Endothelial cell (in vitro differentiated cells): ENCODE results near the gene ATP2B1. TPM values are rescaled to one million over a fixed set of nuclear protein-coding genes. Genes with fewer than 3 reads are reported as not detected.
A peak's percentile ranks its signal among the peaks of the same experiment; 100 is the strongest.
"Not testable (repeated sequence)": the region's sequence is repeated elsewhere in the genome, so short reads cannot be mapped to it uniquely, and the experiment has no call there.

Experiments used
- DNase-seq: peaks from one replicate; pipeline ENCODE4 v3.0.0; 2021; ENCODE audit warnings: low spot score
- H3K27ac Mint-ChIP-seq: one replicate; pipeline ENCODE4 v1.8.0; 2021; ENCODE audit warnings: mixed read lengths, inconsistent platforms; ENCODE audit not compliant: unreplicated experiment
- H3K27me3 Mint-ChIP-seq: one replicate; pipeline ENCODE4 v1.8.0; 2021; ENCODE audit warnings: mild to moderate bottlenecking, moderate library complexity, mixed read lengths, inconsistent platforms; ENCODE audit not compliant: unreplicated experiment
- H3K36me3 Mint-ChIP-seq: one replicate; pipeline ENCODE4 v1.8.0; 2021; ENCODE audit warnings: mild to moderate bottlenecking, low read depth, mixed read lengths, inconsistent platforms; ENCODE audit not compliant: unreplicated experiment
- H3K4me1 Mint-ChIP-seq: one replicate; pipeline ENCODE4 v1.8.0; 2021; ENCODE audit warnings: mild to moderate bottlenecking, mixed read lengths, inconsistent platforms; ENCODE audit not compliant: unreplicated experiment
- H3K4me3 Mint-ChIP-seq: one replicate; pipeline ENCODE4 v1.8.0; 2021; ENCODE audit warnings: mild to moderate bottlenecking, mixed read lengths, inconsistent platforms; ENCODE audit not compliant: unreplicated experiment
- H3K9me3 Mint-ChIP-seq: one replicate; pipeline ENCODE4 v1.8.0; 2021; ENCODE audit warnings: mixed read lengths, inconsistent platforms; ENCODE audit not compliant: unreplicated experiment
- CTCF ChIP-seq: fragments of 200-600 bp; sonication (generic); IDR thresholded peaks from one replicate; pipeline ENCODE4 v1.5.0; 2021; ENCODE audit warnings: antibody characterized with exemption; ENCODE audit not compliant: unreplicated experiment
- long read RNA-seq: library from polyadenylated mRNA; unstranded; transcript quantifications from one replicate; pipeline ENCODE4 v2.0.0, GENCODE V29; 2020; ENCODE audit not compliant: unreplicated experiment
- total RNA-seq: library from RNA; stranded (reverse); fragmentation: NEBNext Ultra II Directional; extraction: Animal tissue kit (Norgen Biotek cat#: 25700); gene quantifications from one replicate; pipeline ENCODE4 v1.2.1, GENCODE V29; 2021; ENCODE audit not compliant: unreplicated experiment

Gene ATP2B1
- total RNA-seq: 33.0 TPM
- long read RNA-seq, partial matches to known transcripts: 24 of 26 reads
- long read RNA-seq, other reads (novel, unspliced or antisense): 1 of 26 reads

DNA sequence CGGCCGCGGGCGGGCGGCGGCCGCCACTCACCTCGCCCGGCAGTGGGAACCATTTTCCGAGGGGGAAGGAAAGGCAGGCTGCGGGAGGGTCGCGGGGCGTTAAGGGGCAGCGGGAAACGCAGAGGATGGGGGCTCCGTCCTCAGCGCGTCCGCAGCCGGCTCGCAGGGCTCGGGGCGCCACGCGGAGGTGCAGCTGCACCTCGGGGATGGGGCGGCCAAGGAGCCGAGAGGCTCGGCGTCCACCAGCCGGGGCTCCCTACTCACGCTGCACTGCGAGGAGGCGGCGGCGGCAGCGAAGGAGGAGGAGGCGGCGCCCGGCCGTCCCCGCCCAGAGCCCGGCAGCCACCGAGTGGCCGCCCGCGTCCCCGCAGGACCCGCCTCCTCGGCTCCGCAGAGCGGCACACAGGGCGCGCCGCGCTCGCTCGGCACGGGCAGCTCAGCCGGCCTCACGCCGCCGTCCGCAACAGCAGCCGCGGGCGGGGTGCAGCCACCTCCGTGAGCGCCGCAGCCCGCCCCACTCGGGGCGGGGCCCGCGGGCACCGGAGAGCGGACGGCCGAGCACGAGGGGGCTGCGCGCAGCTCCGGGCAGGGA, at the start of gene ATP2B1:
Gene ATP2B1, minus strand, starts transcription at position 274 of the 592 bp plus-strand sequence. CDS start 52,952 bp downstream, outside the sequence.
- Mint-ChIP-seq H3K36me3 (peaks cover 15% of the 10 kb centered on the region), H3K27me3 (peaks cover 21% of the 10 kb centered on the region), H3K9me3 (no peaks in the 10 kb centered on the region), H3K27ac (peak within 1 kb of the TSS; percentile 77), H3K4me1 (peaks cover 12% of the 10 kb centered on the region), H3K4me3 (peak within 1 kb of the TSS; percentile 96)
- peak; percentile 78 for DNase-seq
- no peak for TF ChIP-seq CTCF

- H3K4me3 Mint-ChIP-seq, H3K36me3 Mint-ChIP-seq, H3K27me3 Mint-ChIP-seq, H3K27ac Mint-ChIP-seq, H3K4me1 Mint-ChIP-seq, H3K9me3 Mint-ChIP-seq, DNase-seq: not testable (repeated sequence)
These were observed 49.3 kb upstream of the ATP2B1 start for GRCh38 chr12:89757987-89758386.

DNA sequence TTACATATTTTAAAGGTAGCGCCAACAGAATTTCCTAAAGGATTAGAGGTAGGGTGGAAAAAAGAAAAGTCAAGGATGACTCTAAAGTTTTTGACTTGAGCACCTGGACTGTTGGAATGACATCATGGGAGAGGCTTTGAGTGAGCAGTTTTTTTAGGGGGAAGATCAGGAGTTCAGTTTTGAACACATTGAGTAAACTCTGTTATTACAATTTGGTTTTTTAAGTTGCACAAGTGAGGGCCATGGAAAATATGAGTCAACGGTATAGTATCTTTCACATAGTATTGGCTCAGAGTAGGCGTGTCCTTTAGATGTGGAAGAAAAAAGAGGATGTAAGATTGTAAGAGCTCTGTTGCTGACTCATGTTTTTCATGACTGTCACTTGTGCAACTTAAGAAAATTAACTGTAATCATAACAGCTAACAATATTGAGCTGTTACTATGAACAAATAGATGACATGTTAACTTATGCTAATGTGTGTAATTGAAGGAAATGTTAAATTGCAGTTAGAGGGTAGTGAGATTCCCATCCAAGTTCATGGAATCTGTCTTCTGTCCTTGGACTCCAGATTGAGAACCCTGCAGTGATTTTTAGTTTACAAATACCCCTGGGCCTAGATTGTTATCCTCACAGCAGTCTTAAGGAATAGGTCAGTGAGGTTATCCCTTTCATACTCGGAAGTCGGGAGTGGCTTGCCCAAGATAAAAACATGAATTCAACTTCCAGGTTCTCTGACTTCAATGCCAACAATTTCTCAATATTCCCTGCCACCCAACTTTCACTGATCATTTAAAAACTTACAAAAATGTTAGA, 48.2 kb upstream of the ATP2B1 start:
- no peak overlapping the region for H3K27ac Mint-ChIP-seq

GRCh38 chr12:89756194-89756584, 47.6 kb upstream of the ATP2B1 start:
- Mint-ChIP-seq H3K27ac (no peak overlapping the region), H3K36me3 (no peaks in the 10 kb centered on the region), H3K4me1 (no peaks in the 10 kb centered on the region), H3K4me3 (no peak overlapping the region), H3K9me3 (no peaks in the 10 kb centered on the region), H3K27me3 (no peaks in the 10 kb centered on the region)
- TF ChIP-seq CTCF: no peak
- no peak for DNase-seq

More for the DNA sequence above, 48.2 kb upstream of the ATP2B1 start:
- no peak for TF ChIP-seq CTCF
- Mint-ChIP-seq H3K4me3 (no peak overlapping the region), H3K9me3 (no peaks in the 10 kb centered on the region), H3K27me3 (no peaks in the 10 kb centered on the region), H3K4me1 (no peaks in the 10 kb centered on the region), H3K36me3 (no peaks in the 10 kb centered on the region)
- no peak for DNase-seq

GRCh38 chr12:89753997-89754396, 45.4 kb upstream of the ATP2B1 start:
- no peak for DNase-seq
- no peak overlapping the region for H3K27ac Mint-ChIP-seq
- no peaks in the 10 kb centered on the region for H3K4me1 Mint-ChIP-seq
- H3K36me3 Mint-ChIP-seq: no peaks in the 10 kb centered on the region
- no peaks in the 10 kb centered on the region for H3K27me3 Mint-ChIP-seq
- no peaks in the 10 kb centered on the region for H3K9me3 Mint-ChIP-seq
- TF ChIP-seq CTCF: no peak
- no peak overlapping the region for H3K4me3 Mint-ChIP-seq
